ENCODE results near the gene SERPIND1.

The SERPIND1 gene

DNA sequence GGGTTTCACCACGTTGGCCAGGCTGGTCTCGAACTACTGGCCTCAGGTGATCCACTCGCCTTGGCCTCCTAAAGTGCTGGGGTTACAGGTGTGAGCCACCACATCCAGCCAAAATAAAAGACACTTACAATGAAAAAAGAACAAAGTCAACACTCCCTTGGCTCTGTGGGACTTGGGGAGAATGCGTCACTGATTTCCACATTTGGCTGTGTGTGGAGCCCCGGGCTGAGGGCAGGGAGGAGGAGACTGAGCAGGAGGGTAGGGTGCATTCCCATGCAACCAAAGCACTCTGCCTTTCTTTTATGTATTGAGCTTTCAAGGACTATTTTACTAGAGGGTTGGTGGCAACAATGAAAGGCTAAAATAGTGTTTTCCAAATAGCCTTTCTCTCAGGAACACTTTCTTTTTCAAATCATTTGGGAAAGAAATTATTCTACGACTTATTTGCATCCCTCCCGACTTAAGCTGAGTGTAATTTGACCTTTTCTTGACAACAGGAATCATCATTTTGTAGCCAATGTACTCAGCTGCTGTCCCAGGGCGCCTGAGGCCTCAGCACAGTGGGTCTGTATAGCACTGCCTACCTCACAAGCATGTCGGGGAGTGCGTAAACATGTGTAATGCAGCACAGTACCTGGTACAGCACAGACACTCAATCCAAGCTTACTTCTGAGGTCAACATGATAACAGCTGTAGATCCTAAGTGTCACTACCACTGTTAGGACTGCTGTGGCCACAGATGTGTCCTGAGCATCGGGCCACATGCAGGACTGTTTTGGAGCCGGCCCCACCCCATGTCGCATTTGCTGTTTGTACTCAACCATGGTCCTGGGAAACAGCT lies 10.1 kb upstream of the SERPIND1 start:
- Histone ChIP-seq H3K4me1 (ENCODE audit: low read length) (no peaks in the 10 kb centered on the region), H3K4me3 (ENCODE audit: low read length) (no peak overlapping the region), H3K79me2 (ENCODE audit: low read length) (no peaks in the 10 kb centered on the region), H2AFZ (ENCODE audit: low read length) (no peak overlapping the region), H3K9me2 (replicated peaks; ENCODE audit: insufficient read depth, low read length) (no peaks in the 10 kb centered on the region), H3K27ac (ENCODE audit: low read length) (no peak overlapping the region), H3K9ac (ENCODE audit: low read length) (no peak overlapping the region), H3K27me3 (replicated peaks; ENCODE audit: insufficient read depth, low read length) (no peaks in the 10 kb centered on the region), H3K4me2 (ENCODE audit: low read depth, low read length) (no peak overlapping the region), H4K20me1 (ENCODE audit: insufficient read depth, low read length) (no peaks in the 10 kb centered on the region), H3K36me3 (replicated peaks; ENCODE audit: insufficient read depth, low read length) (peaks cover 4% of the 10 kb centered on the region; the same call in 1 of the 2 replicates), H3K9me3 (replicated peaks; ENCODE audit: insufficient read depth, low read length) (no peaks in the 10 kb centered on the region), H3F3A (ENCODE audit: insufficient read depth, low read length) (no peaks in the 10 kb centered on the region)
- no peak for DNase-seq
- no peak for TF ChIP-seq EZH2phosphoT487 (IDR thresholded peaks at IDR 0.05; ENCODE audit: low read length)
- TF ChIP-seq, protein P1, sequence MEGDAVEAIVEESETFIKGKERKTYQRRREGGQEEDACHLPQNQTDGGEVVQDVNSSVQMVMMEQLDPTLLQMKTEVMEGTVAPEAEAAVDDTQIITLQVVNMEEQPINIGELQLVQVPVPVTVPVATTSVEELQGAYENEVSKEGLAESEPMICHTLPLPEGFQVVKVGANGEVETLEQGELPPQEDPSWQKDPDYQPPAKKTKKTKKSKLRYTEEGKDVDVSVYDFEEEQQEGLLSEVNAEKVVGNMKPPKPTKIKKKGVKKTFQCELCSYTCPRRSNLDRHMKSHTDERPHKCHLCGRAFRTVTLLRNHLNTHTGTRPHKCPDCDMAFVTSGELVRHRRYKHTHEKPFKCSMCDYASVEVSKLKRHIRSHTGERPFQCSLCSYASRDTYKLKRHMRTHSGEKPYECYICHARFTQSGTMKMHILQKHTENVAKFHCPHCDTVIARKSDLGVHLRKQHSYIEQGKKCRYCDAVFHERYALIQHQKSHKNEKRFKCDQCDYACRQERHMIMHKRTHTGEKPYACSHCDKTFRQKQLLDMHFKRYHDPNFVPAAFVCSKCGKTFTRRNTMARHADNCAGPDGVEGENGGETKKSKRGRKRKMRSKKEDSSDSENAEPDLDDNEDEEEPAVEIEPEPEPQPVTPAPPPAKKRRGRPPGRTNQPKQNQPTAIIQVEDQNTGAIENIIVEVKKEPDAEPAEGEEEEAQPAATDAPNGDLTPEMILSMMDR (IDR thresholded peaks at IDR 0.05; ENCODE audit: low read length): no peak
- no peak for TF ChIP-seq EZH2 (optimal IDR thresholded peaks at IDR 0.05; ENCODE audit: low read depth, low read length)

DNA sequence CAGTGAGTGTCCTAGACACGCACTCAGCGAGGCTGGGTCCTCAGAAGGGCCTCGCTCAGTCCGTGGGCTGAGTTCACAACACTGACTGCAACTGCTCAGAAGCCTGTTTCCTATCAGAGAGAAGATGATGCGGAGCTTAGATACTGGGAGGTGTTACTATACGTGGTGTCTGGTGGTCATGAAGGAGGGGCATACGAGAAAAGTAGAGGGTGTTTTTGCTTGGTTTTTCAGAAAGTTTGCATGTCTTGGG lies 9.5 kb upstream of the SERPIND1 start:
- Histone ChIP-seq H3K36me3 (replicated peaks; ENCODE audit: insufficient read depth, low read length) (peaks cover 4% of the 10 kb centered on the region; the same call in 1 of the 2 replicates), H3K4me3 (ENCODE audit: low read length) (no peak overlapping the region), H3F3A (ENCODE audit: insufficient read depth, low read length) (no peaks in the 10 kb centered on the region), H3K79me2 (ENCODE audit: low read length) (no peaks in the 10 kb centered on the region), H2AFZ (ENCODE audit: low read length) (no peak overlapping the region), H3K4me1 (ENCODE audit: low read length) (no peaks in the 10 kb centered on the region), H3K9ac (ENCODE audit: low read length) (no peak overlapping the region), H3K27ac (ENCODE audit: low read length) (no peak overlapping the region), H3K9me2 (replicated peaks; ENCODE audit: insufficient read depth, low read length) (no peaks in the 10 kb centered on the region), H3K4me2 (ENCODE audit: low read depth, low read length) (no peak overlapping the region), H3K9me3 (replicated peaks; ENCODE audit: insufficient read depth, low read length) (no peaks in the 10 kb centered on the region), H4K20me1 (ENCODE audit: insufficient read depth, low read length) (no peaks in the 10 kb centered on the region), H3K27me3 (replicated peaks; ENCODE audit: insufficient read depth, low read length) (no peaks in the 10 kb centered on the region)
- no peak for DNase-seq
- TF ChIP-seq, protein P1 (IDR thresholded peaks at IDR 0.05; ENCODE audit: low read length): no peak
- TF ChIP-seq EZH2 (optimal IDR thresholded peaks at IDR 0.05; ENCODE audit: low read depth, low read length) (no peak), EZH2phosphoT487 (IDR thresholded peaks at IDR 0.05; ENCODE audit: low read length) (no peak)

DNA sequence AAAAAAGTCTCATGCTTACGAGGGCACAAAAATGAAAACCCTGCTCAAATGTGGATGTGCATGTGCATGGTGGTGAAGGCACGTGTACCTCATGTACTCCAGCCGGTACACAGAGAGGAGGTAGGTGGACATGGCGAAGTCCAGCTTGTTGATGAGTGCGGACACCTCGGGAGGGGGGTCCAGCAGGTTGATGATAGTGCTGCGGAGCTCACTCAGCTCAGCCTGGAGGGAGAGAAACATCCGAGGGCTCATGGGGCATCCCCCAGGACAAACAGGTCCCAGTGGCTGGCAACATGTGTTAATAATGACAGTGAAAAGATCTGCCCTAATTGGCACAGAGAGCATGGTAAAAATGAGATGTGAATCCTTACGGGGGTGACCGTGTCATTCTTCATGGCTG lies 9.2 kb upstream of the SERPIND1 start:
- no peak for DNase-seq
- H3K27ac ChIP-seq (ENCODE audit: low read length): no peak overlapping the region
- TF ChIP-seq, protein P1 (IDR thresholded peaks at IDR 0.05; ENCODE audit: low read length): no peak
- H3K9ac ChIP-seq (ENCODE audit: low read length): no peak overlapping the region
- H3K4me3 ChIP-seq (ENCODE audit: low read length): no peak overlapping the region
- H4K20me1 ChIP-seq (ENCODE audit: insufficient read depth, low read length): no peaks in the 10 kb centered on the region
- no peak overlapping the region for H2AFZ ChIP-seq (ENCODE audit: low read length)
- peaks cover 4% of the 10 kb centered on the region; the same call in 1 of the 2 replicates for H3K36me3 ChIP-seq (replicated peaks; ENCODE audit: insufficient read depth, low read length)
- no peak overlapping the region for H3K4me2 ChIP-seq (ENCODE audit: low read depth, low read length)
- no peaks in the 10 kb centered on the region for H3K9me3 ChIP-seq (replicated peaks; ENCODE audit: insufficient read depth, low read length)
- no peaks in the 10 kb centered on the region for H3K79me2 ChIP-seq (ENCODE audit: low read length)
- no peaks in the 10 kb centered on the region for H3K27me3 ChIP-seq (replicated peaks; ENCODE audit: insufficient read depth, low read length)
- H3K9me2 ChIP-seq (replicated peaks; ENCODE audit: insufficient read depth, low read length): no peaks in the 10 kb centered on the region
- no peaks in the 10 kb centered on the region for H3K4me1 ChIP-seq (ENCODE audit: low read length)
- no peaks in the 10 kb centered on the region for H3F3A ChIP-seq (ENCODE audit: insufficient read depth, low read length)
